Heart left ventricle (tissue), 16 donors: Measurements from ENCODE around the gene COLEC12. TPM values are rescaled to one million over a fixed set of nuclear protein-coding genes. Genes with fewer than 3 reads are reported as not detected.

Experiments
- ATAC-seq, 4 donors: fragments of 200-7000 bp; cut with Tn5 transposase; one replicate each; pipeline ENCODE4 v1.9.1; 2020 to 2022; ENCODE audit warnings: moderate library complexity in 4 of 4, mild to moderate bottlenecking in 3 of 4, moderate number of reproducible peaks in 1 of 4
- DNase-seq, 5 donors: peaks; one replicate each; pipeline ENCODE4 v3.0.0-alpha.2; 2020
- H3K27ac ChIP-seq, 12 donors: fragments of 200-600 bp; sonication (generic) in 4 of 12; one replicate each; pipeline versions ENCODE4 v1.5.0 to v1.8.0; 2016 to 2022; ENCODE audit warnings: mild to moderate bottlenecking in 2 of 12
- H3K27me3 ChIP-seq, 9 donors: fragments of 200-600 bp; sonication (generic) in 2 of 9; one replicate each; pipeline versions ENCODE4 v1.5.1 to v1.8.0; 2016 to 2022; ENCODE audit warnings: mild to moderate bottlenecking in 3 of 9
- H3K36me3 ChIP-seq, 9 donors: fragments of 200-600 bp; sonication (generic) in 2 of 9; one replicate each; pipeline versions ENCODE4 v1.5.0 to v1.8.0; 2018 to 2022; ENCODE audit warnings: mild to moderate bottlenecking in 2 of 9
- H3K4me1 ChIP-seq, 12 donors: fragments of 200-600 bp; sonication (generic) in 4 of 12; one replicate each; pipeline versions ENCODE4 v1.5.0 to v1.8.0; 2016 to 2022; ENCODE audit warnings: mild to moderate bottlenecking in 3 of 12
- H3K4me3 ChIP-seq, 12 donors: fragments of 200-600 bp; sonication (generic) in 4 of 12; one replicate each; pipeline versions ENCODE4 v1.5.0 to v1.8.0; 2017 to 2022; ENCODE audit warnings: mild to moderate bottlenecking in 9 of 12, moderate library complexity in 4 of 12
- H3K9me3 ChIP-seq, 12 donors: fragments of 200-600 bp; sonication (generic) in 4 of 12; one replicate each; pipeline versions ENCODE4 v1.5.0 to v1.8.0; 2016 to 2022; ENCODE audit warnings: mild to moderate bottlenecking in 1 of 12
- CTCF ChIP-seq, 12 donors: fragments of 200-600 bp; sonication (generic) in 4 of 12; IDR thresholded peaks; one replicate each; pipeline versions ENCODE4 v1.5.0 to v1.8.0; 2018 to 2022; ENCODE audit warnings: antibody characterized with exemption in 12 of 12, mild to moderate bottlenecking in 5 of 12
- POLR2A ChIP-seq, 2 donors: fragments of 450-650 bp; IDR thresholded peaks; one replicate each; pipeline ENCODE4 v1.6.1; 2017; ENCODE audit warnings: antibody characterized with exemption in 2 of 2, mild to moderate bottlenecking in 2 of 2, moderate library complexity in 2 of 2
- WGBS, 4 donors: extraction: QIAGEN DNeasy Blood & Tissue Kit in 2 of 4; methylation state at CpG; one replicate each; pipeline versions ENCODE4 v1.1.5 to v1.1.7; 2013 to 2018; 5-methylcytosine and 5-hydroxymethylcytosine counted together
- intact Hi-C, 10 donors: fragments of 100-400 bp; cut with DNase I; formaldehyde crosslinking; loops; one replicate each; pipeline versions ENCODE4 v1.11.1 to v1.14.2; 2022
- polyA plus RNA-seq, 2 donors: library from polyadenylated mRNA; stranded (reverse); fragments of 200-250 nt; gene quantifications; one replicate each; pipeline ENCODE4 v1.2.3, GENCODE V29; 2013
- total RNA-seq, 9 donors: library from RNA; depleted of rRNA in 2 of 9; stranded (reverse); fragments of >200 nt in 2 of 9; fragmentation: NEBNext Ultra II Directional in 3 of 9; extraction: Animal tissue kit (Norgen Biotek cat#: 25700) in 3 of 9; gene quantifications; one replicate each; pipeline versions ENCODE4 v1.1.0 to v1.2.4, GENCODE V29; 2016 to 2023
- donor health status: ischemic (EF 13 %, LVEDD 7.1; RV severe dilation, severe dysfunction).
- donor health status: healthy with polysubstance abuse.
- donor health status: DM: no; HTN: yes; CAD: no.
- donor health status: DM: no; HTN: no; CAD: no.
- donor health status: ischemic (EF 25% LVEDD 6.9; RV normal size, moderate dysfunction).
- donor health status: ischemic (EF 25% LVEDD 5.7; RV mildly dilated, moderate dysfunction).
- donor health status: healthy.
- donor health status: DM: yes; HTN: yes; CAD: no.
- donor health status: ischemic (EF 35%, LVEDD 5.7; RV mildly dilated, moderate dysfunction).
- donor health status: nonischemic (EF 11% LVEDD 7.7; RV severe dilation, severe dysfunction).
- donor health status: DM: yes; HTN: yes; CAD: no.
- donor health status: PGD.
- donor health status: ischemic (EF 29% LVEDD 5.4; RV normal size, mild dysfunction).
- donor health status: nonischemic (EF 23%, LVEDD 6.1; RV moderate dilation, normal function).

The COLEC12 gene
- total and polyA plus RNA-seq, 11 donors = 2.2 to 35.9 (median 7.9) TPM

DNA sequence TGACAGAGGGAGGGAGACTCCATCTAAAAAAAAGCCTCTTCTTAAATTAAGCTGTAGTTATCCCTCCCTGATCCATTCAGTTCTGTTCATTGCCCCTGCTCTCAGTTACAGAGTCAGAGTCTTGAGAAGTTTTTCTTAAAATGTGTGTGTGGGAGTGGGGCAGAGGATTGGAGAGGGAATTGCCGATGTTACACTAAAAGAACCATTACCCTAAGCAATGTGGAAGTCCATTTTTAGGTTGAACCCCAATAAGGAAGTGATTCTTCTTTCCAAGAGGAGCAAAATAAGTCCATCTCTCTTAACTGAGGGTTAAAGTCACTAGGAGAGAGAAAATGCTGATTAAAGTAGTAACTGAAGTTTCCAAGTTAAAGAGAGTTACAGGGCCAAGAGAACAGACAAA is 211.5 kb downstream of the COLEC12 start:
- intact Hi-C loops = loop anchor here in 7 of 10 donors (1.0 to 10.0 kb wide), 6 partner anchors 327 to 546 kb away; no protein-coding TSS in a partner anchor
- H3K9me3 ChIP-seq = peaks cover 0 to under 1% (median 0%) of the 10 kb centered on the region in 12 donors
- no peak overlapping the region for H3K4me3 ChIP-seq
- no peaks in the 10 kb centered on the region for H3K36me3 ChIP-seq
- WGBS, 4 donors = 33 to 86% (median 40%) methylated on average over 1 of the region's 1 CpG
- ATAC-seq (peak in 1 of 4 donors; percentile 49), DNase-seq (no peak)
- H3K27ac ChIP-seq = peak overlapping the region in 1 of 12 donors; percentile 64
- no peak for TF ChIP-seq POLR2A (IDR thresholded peaks at IDR 0.05)
- TF ChIP-seq CTCF (IDR thresholded peaks at IDR 0.05) = no peak
- no peaks in the 10 kb centered on the region for H3K27me3 ChIP-seq
- peaks cover 0 to 10% (median 0%) of the 10 kb centered on the region in 12 donors for H3K4me1 ChIP-seq

DNA sequence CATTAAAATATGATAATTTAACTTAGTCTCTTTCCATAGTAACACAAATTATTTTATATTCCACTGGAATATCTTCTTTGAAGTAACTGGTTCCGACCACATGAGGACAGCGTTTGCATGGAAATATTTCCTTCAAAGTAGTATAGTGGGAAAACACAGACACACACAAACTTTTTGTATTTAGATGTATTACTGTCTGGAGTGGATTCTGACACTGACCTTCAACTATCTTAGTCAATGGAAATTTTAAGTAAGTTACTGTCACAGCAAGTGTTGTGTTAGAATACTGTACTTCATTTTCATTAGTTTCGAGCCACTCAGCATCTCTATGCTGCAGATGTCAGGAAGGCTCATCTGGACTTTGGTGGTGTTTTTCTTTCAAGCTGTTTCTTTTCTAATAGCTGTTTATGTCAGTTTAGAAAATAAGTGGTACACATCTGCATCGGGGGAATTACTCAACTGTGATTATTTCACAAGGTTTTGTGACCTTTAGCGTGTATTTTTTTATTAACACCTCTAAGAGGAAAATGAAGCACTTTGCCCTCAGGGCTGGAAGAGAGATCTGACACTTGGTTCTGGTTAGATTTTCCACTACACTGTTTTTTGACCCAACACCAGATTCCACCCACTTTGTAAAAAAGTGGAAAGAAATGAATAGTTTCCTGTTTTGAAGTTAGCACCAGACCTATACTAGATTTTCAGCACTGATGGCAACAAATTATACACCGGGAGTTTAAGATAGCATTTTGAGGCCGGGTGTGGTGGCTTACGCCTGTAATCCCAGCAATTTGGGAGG is 213.8 kb downstream of the COLEC12 start:
- intact Hi-C loops = loop anchor here in 8 of 10 donors (2.0 to 10.0 kb wide), 7 partner anchors 328 to 548 kb away; no protein-coding TSS in a partner anchor
- H3K27ac ChIP-seq = no peak overlapping the region
- H3K36me3 ChIP-seq = no peaks in the 10 kb centered on the region
- H3K4me1 ChIP-seq = peaks cover 0 to 10% (median 0%) of the 10 kb centered on the region in 12 donors
- ATAC-seq (peak in 2 of 4 donors; percentile 52 to 57), DNase-seq (no peak)
- no peak overlapping the region for H3K4me3 ChIP-seq
- TF ChIP-seq POLR2A (IDR thresholded peaks at IDR 0.05) = no peak
- peak; percentile 23 to 66 (median 57) for TF ChIP-seq CTCF (IDR thresholded peaks at IDR 0.05)
- 68 to 75% (median 72%) methylated on average over 8 of the region's 8 CpGs for WGBS, 4 donors
- no peaks in the 10 kb centered on the region for H3K9me3 ChIP-seq
- no peaks in the 10 kb centered on the region for H3K27me3 ChIP-seq

DNA sequence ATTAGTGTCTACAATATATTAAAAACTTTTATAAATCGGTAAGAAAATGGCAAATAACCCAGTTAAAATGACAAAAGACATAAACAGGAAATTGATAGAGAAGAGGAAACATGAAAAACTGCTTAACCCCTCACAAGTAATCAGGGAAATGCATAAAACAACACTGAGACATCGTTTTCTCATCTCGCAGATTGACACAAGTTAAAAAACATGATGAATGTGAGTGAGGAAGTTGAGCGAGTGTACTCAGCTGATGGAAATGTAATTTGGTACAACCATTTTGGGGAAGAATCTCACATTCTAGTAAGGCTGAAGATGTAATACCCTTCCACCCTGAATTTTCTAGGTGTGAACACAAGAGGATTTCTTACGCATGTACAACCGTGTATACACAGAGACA is 214.7 kb downstream of the COLEC12 start:
- Histone ChIP-seq H3K27me3 (no peaks in the 10 kb centered on the region), H3K4me3 (no peak overlapping the region), H3K27ac (no peak overlapping the region), H3K36me3 (no peaks in the 10 kb centered on the region), H3K4me1 (peaks cover 0 to 10% (median 0%) of the 10 kb centered on the region in 12 donors), H3K9me3 (no peaks in the 10 kb centered on the region)
- DNase-seq (no peak), ATAC-seq (no peak)
- WGBS, 4 donors = 69 to 78% (median 72%) methylated on average over 6 of the region's 6 CpGs
- intact Hi-C loops = loop anchor here in 8 of 10 donors (2.0 to 10.0 kb wide), 8 partner anchors 329 to 553 kb away; no protein-coding TSS in a partner anchor
- no peak for TF ChIP-seq CTCF (IDR thresholded peaks at IDR 0.05)
- TF ChIP-seq POLR2A (IDR thresholded peaks at IDR 0.05) = no peak

GRCh38 chr18:275486-275885 is 225.0 kb downstream of the COLEC12 start:
- no peaks in the 10 kb centered on the region for H3K4me1 ChIP-seq
- peak in 2 of 5 donors; percentile 19 to 28 for DNase-seq
- ATAC-seq = peak in 3 of 4 donors; percentile 34 to 71 (median 38)
- no peak overlapping the region for H3K4me3 ChIP-seq
- H3K27me3 ChIP-seq = no peaks in the 10 kb centered on the region
- no peaks in the 10 kb centered on the region for H3K36me3 ChIP-seq
- intact Hi-C loops = no loop called here
- 44 to 69% (median 62%) methylated on average over 2 of the region's 2 CpGs for WGBS, 4 donors
- H3K27ac ChIP-seq = peak overlapping the region in 1 of 12 donors; percentile 58
- H3K9me3 ChIP-seq = peaks cover 0 to 17% (median 3%) of the 10 kb centered on the region in 12 donors
- no peak for TF ChIP-seq POLR2A (IDR thresholded peaks at IDR 0.05)
- no peak for TF ChIP-seq CTCF (IDR thresholded peaks at IDR 0.05)
